Neuronal stem cell (in vitro differentiated cells): ENCODE data around the gene CCN2.

ENCODE experiments used
- DNase-seq: peaks from one replicate; pipeline ENCODE4 v3.0.0-alpha.2; 2013; ENCODE audit warnings: low spot score
- H2AFZ ChIP-seq: one replicate; pipeline ENCODE4 v1.6.1; 2013; ENCODE audit warnings: mild to moderate bottlenecking, low read length, inconsistent platforms
- H2AK5ac ChIP-seq: 2 replicates; pipeline ENCODE4 v1.6.1; 2013; ENCODE audit warnings: low read depth, mild to moderate bottlenecking, inconsistent platforms, low read length, moderate library complexity, mixed read lengths
- H2BK120ac ChIP-seq: 2 replicates; pipeline ENCODE4 v1.6.1; 2013; ENCODE audit warnings: low read depth, mild to moderate bottlenecking, inconsistent platforms, low read length, moderate library complexity, mixed read lengths
- H2BK12ac ChIP-seq: one replicate; pipeline ENCODE4 v1.6.1; 2013; ENCODE audit warnings: low read length, inconsistent platforms
- H2BK15ac ChIP-seq: 2 replicates; pipeline ENCODE4 v1.6.1; 2013; ENCODE audit warnings: mild to moderate bottlenecking, low read length, inconsistent platforms, mixed read lengths
- H2BK5ac ChIP-seq: one replicate; pipeline ENCODE4 v1.6.1; 2013; ENCODE audit warnings: inconsistent platforms, mild to moderate bottlenecking, low read length, moderate library complexity
- H3K14ac ChIP-seq: one replicate; pipeline ENCODE4 v1.6.1; 2013; ENCODE audit warnings: low read length, inconsistent platforms
- H3K18ac ChIP-seq: 2 replicates; pipeline ENCODE4 v1.6.1; 2013; ENCODE audit warnings: low read length, inconsistent platforms
- H3K23ac ChIP-seq: 2 replicates; pipeline ENCODE4 v1.6.1; 2013; ENCODE audit warnings: low read depth, mild to moderate bottlenecking, mixed read lengths, low read length, inconsistent platforms; ENCODE audit not compliant: poor library complexity
- H3K27ac ChIP-seq: replicated peaks from 3 replicates; pipeline ENCODE4 v1.5.1; 2013; ENCODE audit warnings: low read length, inconsistent platforms
- H3K27me3 ChIP-seq, 3 experiments: 2 replicates each; pipeline ENCODE4 v1.6.1; 2013; ENCODE audit warnings: low read length in 3 of 3, mild to moderate bottlenecking in 2 of 3, inconsistent platforms in 1 of 3, low read depth in 1 of 3, mixed read lengths in 1 of 3, moderate library complexity in 1 of 3; ENCODE audit not compliant: control insufficient read depth in 3 of 3, insufficient read depth in 3 of 3
- H3K36me3 ChIP-seq, 2 donors: replicated peaks in 1 of 2; 2 replicates each; pipeline ENCODE4 v1.6.1; 2013; ENCODE audit warnings: low read length in 2 of 2; ENCODE audit not compliant: control insufficient read depth in 2 of 2, insufficient read depth in 2 of 2
- H3K4ac ChIP-seq: 2 replicates; pipeline ENCODE4 v1.6.1; 2013; ENCODE audit warnings: inconsistent platforms, mild to moderate bottlenecking, low read length, moderate library complexity
- H3K4me1 ChIP-seq, 2 donors: 1 replicate in 1 of 2; 2 replicates in 1 of 2; pipeline ENCODE4 v1.6.1; 2013; ENCODE audit warnings: low read length in 2 of 2, low read depth in 1 of 2; ENCODE audit not compliant: control insufficient read depth in 2 of 2, insufficient read depth in 1 of 2
- H3K4me2 ChIP-seq: one replicate; pipeline ENCODE4 v1.6.1; 2013; ENCODE audit warnings: mild to moderate bottlenecking, low read length, inconsistent platforms; ENCODE audit not compliant: insufficient read depth, poor library complexity, severe bottlenecking
- H3K4me3 ChIP-seq, 2 donors: 2 replicates each; pipeline ENCODE4 v1.5.1; 2013; ENCODE audit warnings: low read length in 2 of 2, mild to moderate bottlenecking in 2 of 2, inconsistent platforms in 1 of 2, moderate library complexity in 1 of 2
- H3K79me1 ChIP-seq: one replicate; pipeline ENCODE4 v1.6.1; 2013; ENCODE audit warnings: low read depth, mild to moderate bottlenecking, inconsistent platforms, low read length, moderate library complexity
- H3K9ac ChIP-seq: one replicate; pipeline ENCODE4 v1.6.1; 2013; ENCODE audit warnings: mild to moderate bottlenecking, low read depth, low read length, inconsistent platforms; ENCODE audit not compliant: poor library complexity
- H3K9me3 ChIP-seq, 2 donors: replicated peaks in 1 of 2; 2 replicates each; pipeline versions ENCODE3 to v1.6.1; 2013; ENCODE audit warnings: low read length in 2 of 2, mild to moderate bottlenecking in 2 of 2, inconsistent platforms in 1 of 2, low read depth in 1 of 2, mixed read lengths in 1 of 2, moderate library complexity in 1 of 2; ENCODE audit not compliant: control insufficient read depth in 2 of 2, insufficient read depth in 1 of 2
- H4K8ac ChIP-seq: one replicate; pipeline ENCODE4 v1.6.1; 2013; ENCODE audit warnings: low read depth, mild to moderate bottlenecking, inconsistent platforms, low read length, moderate library complexity
- H4K91ac ChIP-seq: one replicate; pipeline ENCODE4 v1.6.1; 2013; ENCODE audit warnings: low read length, low read depth, mild to moderate bottlenecking, inconsistent platforms; ENCODE audit not compliant: poor library complexity
- WGBS, 2 donors: extraction: QIAGEN DNeasy Blood & Tissue Kit; methylation state at CpG; one replicate each; pipeline ENCODE4 v1.1.7; 2013; ENCODE audit warnings: missing lambda C conversion rate in 2 of 2, mixed read lengths in 1 of 2; ENCODE audit not compliant: insufficient read length in 2 of 2, insufficient replicate concordance in 1 of 2; ENCODE audit errors: extremely low coverage in 2 of 2; 5-methylcytosine and 5-hydroxymethylcytosine counted together

CCN2 gene

DNA sequence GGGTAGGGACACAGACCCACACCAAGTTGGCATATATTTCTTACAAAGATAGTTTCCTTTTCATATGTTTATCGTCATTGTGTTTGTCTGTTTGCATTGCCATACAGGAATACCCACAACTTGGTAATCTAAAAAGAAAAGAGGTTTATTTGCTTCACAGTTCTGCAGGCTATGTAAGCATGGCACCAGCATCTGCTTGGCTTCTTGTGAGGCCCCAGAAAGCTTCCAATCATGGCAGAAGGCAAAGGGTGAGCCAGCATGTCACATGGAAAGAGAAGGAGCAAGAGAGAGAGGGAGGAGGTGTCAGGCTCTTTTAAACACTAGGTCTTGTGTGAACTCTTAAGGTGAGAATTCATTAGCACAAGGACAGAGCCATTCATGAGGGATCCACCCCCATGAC lies 52.5 kb downstream of the CCN2 start:
- Histone ChIP-seq H2BK12ac (no peak overlapping the region), H3K4ac (no peak overlapping the region)

More for the DNA sequence above, 52.5 kb downstream of the CCN2 start:
- H3K79me1 ChIP-seq, result no peaks in the 10 kb centered on the region
- peaks cover 5 to 8% of the 10 kb centered on the region in 2 donors for H3K9me3 ChIP-seq
- no peak overlapping the region for H3K4me3 ChIP-seq
- no peak overlapping the region for H3K18ac ChIP-seq
- H2BK5ac ChIP-seq, result no peak overlapping the region
- H3K23ac ChIP-seq, result no peak overlapping the region
- H3K4me2 ChIP-seq, result no peak overlapping the region
- no peak overlapping the region for H3K9ac ChIP-seq
- H4K8ac ChIP-seq, result no peak overlapping the region
- H2BK15ac ChIP-seq, result no peak overlapping the region
- H2AFZ ChIP-seq, result no peak overlapping the region
- no peak overlapping the region for H4K91ac ChIP-seq
- no peak overlapping the region for H3K27ac ChIP-seq
- H3K36me3 ChIP-seq, result no peaks in the 10 kb centered on the region
- H3K27me3 ChIP-seq, result peaks cover 0 to 3% (median 0%) of the 10 kb centered on the region in 3 experiments
- WGBS, 2 donors, result no CpG with 5 or more reads among the region's 1 CpG
- no peaks in the 10 kb centered on the region for H3K4me1 ChIP-seq
- no peak for DNase-seq
- no peak overlapping the region for H3K14ac ChIP-seq
- H2BK120ac ChIP-seq, result no peak overlapping the region
- no peak overlapping the region for H2AK5ac ChIP-seq
